Cerebellar cortex (tissue), 1 donor: ENCODE data around the gene ANKRD39.

ENCODE experiments used
- DNase-seq: peaks from one replicate; pipeline ENCODE4 v3.0.0-alpha.2; 2015; ENCODE audit warnings: low spot score

Gene ANKRD39

GRCh38 chr2:96826546-96827278, 31.1 kb downstream of the ANKRD39 start:
- DNase-seq, result no peak

DNA sequence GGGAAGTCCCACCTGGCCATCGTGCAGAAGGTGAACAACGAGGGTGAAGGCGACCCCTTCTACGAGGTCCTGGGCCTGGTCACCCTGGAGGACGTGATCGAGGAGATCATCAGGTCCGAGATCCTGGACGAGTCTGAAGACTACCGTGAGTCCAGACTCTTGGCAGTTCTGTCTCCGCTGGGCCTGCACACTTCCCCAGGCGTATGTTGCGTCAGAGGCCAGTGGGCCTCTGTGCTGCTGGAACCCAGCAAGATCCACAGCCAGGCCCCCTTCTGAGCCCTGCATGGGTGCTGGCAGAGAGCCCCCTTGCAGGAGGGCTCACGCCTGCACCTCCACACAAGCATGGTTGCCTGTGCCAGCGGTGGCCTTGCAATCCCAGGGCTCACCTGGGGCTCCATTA, 32.8 kb downstream of the ANKRD39 start:
- no peak for DNase-seq

DNA sequence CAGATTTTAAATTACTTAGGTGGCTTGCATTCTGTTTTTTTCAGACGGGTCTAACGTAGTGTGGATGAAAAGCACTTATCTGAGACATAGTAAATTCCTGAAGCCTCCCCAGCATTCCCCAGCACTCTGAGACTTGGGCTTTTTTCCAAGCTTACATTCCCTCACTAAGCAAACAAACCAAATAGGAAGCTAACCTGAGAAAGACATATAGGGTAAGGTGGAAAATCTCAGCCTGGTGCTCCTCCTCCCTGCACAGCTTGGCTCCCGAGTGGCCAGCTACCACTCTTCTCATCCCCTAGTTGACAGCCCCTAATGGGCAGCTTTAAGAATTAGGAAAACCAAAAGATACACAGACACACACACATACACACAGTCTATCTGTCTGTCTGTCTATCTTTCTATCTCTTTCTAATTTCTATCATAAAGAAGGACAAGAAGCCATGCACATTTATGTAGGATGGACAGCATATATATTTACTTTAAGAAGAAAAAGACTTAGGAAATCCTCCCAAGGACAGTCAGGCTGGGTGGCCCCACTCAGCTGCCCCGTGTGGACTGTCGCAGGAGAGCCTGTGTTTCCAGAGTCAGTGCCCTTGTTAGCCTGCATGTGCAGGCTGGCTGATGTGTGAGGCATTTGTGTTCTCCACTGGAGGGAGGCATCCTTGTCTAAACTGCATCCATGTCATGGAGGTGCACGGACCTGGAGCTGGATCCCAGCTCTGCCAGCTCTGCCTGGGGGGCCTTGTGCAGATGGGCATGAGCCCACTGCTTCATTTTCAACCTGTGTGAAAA, 33.5 kb downstream of the ANKRD39 start:
- DNase-seq, result no peak

DNA sequence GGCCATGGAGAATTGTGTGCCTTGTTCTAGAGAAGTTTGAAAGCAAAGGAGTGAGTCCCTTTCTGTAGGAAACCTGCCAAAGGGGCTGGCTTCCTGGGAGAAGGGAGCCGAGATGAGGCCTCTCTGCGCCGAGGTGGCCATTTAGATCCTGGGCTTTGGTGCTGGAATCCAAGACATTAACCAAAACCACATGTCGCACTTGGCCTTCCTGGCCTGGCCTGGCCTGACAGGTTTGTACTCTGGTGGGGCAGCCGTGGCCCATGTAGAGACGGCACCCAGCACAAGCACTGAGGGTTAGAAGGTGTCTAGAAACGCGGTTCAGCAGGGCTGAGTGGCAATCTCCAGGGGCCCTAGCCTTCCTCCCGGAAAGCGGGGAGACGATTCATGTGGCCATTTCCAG, 34.6 kb downstream of the ANKRD39 start:
- no peak for DNase-seq

- DNase-seq, result no peak
These were observed 35.0 kb downstream of the ANKRD39 start for GRCh38 chr2:96822786-96823185.

GRCh38 chr2:96821113-96821675, 36.6 kb downstream of the ANKRD39 start:
- no peak for DNase-seq

DNA sequence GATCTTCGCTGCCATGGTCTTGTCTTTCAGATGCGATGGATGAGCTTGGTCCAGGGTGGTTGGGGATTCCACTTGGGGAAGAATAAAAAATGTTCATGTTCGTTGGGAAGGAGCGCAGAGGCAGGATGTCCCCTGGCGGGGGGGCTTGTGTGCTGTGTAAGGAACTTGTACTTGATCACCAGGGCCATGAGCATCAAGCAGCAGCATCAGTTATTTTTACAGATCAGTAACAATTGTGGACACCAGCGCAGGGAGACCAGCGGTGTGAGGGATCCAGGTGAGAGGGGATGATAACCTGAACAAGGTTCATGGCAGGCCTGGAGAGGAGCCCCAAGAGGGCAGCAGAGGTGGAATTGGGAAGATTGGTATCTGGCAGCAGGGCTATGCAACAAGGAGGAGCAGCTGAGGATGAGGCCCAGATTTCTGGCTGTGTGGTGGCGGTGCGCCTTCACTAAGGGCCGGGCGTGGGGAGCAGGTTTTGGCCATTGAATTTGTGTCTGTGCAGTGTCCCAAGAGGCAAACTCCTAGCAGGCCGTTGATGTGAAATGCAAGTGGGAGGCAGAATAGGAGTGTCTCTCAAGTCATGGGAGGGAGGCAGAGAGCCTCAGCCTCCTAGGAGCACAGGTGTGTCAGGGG, 37.8 kb downstream of the ANKRD39 start:
- DNase-seq, result peak; percentile 37

GRCh38 chr2:96819128-96819875, 38.5 kb downstream of the ANKRD39 start:
- peak; percentile 89 for DNase-seq

GRCh38 chr2:96817882-96818281, 39.9 kb downstream of the ANKRD39 start:
- no peak for DNase-seq

DNA sequence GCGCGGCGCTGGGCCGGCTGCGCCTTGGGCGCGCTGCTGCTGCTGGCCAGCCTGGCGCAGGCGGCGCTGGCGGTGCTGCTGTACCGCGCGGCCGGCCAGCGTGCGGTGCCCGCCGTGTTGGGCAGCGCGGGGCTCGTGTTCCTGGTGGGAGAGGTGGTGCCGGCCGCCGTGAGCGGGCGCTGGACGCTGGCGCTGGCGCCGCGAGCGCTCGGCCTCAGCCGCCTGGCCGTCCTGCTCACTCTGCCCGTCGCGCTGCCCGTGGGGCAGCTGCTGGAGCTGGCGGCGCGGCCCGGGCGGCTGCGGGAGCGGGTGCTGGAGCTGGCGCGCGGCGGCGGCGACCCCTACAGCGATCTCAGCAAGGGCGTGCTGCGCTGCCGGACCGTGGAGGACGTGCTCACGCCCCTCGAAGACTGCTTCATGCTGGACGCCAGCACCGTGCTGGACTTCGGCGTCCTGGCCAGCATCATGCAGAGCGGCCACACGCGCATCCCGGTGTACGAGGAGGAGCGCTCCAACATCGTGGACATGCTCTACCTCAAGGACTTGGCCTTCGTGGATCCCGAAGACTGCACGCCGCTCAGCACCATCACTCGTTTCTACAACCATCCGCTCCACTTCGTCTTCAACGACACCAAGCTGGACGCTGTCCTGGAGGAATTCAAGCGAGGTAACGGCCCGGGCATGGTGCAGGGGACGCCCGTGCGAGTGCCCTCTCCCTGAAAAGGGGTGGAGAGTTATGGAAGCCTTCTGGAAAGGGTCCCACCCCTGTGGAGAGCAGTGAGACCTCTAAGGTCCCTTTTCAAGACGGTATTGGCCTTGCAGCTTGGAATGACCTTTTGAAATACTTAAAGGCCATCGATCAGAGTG, 40.7 kb downstream of the ANKRD39 start:
- DNase-seq, result peak; percentile 24

DNA sequence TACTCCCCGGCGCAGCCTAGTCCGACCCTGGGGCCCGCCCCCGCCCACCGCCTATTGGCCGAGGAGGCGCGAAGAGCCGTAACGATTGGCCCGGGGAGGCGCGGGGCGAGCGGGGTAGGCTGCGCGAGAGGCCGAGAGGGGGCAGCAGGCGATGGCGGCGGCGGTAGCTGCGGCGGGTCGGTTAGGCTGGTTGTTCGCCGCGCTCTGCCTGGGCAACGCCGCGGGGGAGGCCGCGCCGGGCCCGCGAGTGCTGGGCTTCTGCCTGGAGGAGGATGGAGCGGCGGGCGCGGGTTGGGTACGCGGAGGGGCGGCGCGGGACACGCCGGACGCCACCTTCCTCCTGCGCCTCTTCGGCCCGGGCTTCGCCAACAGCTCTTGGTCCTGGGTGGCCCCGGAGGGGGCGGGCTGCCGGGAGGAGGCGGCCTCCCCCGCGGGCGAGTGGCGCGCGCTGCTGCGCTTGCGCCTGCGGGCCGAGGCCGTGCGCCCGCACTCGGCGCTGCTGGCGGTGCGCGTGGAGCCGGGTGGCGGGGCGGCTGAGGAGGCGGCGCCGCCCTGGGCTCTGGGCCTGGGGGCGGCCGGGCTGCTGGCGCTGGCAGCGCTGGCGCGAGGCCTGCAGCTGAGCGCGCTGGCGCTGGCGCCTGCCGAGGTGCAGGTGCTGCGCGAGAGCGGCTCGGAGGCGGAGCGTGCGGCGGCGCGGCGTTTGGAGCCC, 41.5 kb downstream of the ANKRD39 start, which contains the start of gene CNNM3:
TSS of gene CNNM3 (plus strand) at position 142 of the 709 bp plus-strand sequence. CDS start at position 152, 10 bp downstream.
- peak; percentile 92 for DNase-seq

GRCh38 chr2:96815326-96816126, 42.3 kb downstream of the ANKRD39 start:
- peak; percentile 64 for DNase-seq

DNA sequence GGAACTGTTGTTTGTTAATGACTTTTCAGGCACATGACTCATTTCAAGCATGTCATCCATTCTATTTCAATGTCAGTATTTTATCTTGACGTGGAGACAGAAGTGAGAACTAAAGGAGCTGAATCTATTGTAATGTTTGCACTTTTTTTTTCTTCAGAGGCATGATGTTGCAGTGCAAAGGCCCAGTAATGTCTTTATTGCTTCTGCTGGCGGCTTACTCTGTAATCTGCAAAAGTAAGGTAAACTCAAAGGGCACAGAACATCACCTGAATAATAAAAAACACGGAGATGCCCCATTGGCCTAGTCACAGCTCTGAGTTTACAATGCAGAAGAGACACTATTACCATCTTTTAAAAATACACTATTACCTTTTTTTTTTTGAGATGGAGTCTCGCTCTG, 44.2 kb downstream of the ANKRD39 start:
- DNase-seq, result no peak

DNA sequence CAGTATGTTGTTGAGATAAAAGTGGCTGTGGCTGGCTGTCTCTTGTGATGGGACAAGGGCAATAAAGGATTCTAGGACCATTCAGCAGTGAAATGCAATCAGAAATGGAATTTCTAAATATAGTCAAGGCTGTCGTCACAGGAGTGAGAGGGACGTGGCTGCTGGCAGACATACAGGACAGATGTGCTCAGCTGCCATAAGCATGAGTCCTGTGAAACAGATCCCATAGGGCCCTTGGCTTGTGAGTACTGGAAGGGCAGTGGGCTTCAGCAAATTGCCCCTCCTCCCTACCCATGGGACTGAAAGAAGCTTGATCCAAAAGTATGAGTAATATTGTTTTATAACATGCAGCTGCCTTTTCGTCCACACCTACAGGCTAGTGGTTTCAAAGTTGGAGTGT, 45.9 kb downstream of the ANKRD39 start:
- DNase-seq, result no peak

- no peak for DNase-seq
These were observed 47.0 kb downstream of the ANKRD39 start for GRCh38 chr2:96810783-96811192.

DNA sequence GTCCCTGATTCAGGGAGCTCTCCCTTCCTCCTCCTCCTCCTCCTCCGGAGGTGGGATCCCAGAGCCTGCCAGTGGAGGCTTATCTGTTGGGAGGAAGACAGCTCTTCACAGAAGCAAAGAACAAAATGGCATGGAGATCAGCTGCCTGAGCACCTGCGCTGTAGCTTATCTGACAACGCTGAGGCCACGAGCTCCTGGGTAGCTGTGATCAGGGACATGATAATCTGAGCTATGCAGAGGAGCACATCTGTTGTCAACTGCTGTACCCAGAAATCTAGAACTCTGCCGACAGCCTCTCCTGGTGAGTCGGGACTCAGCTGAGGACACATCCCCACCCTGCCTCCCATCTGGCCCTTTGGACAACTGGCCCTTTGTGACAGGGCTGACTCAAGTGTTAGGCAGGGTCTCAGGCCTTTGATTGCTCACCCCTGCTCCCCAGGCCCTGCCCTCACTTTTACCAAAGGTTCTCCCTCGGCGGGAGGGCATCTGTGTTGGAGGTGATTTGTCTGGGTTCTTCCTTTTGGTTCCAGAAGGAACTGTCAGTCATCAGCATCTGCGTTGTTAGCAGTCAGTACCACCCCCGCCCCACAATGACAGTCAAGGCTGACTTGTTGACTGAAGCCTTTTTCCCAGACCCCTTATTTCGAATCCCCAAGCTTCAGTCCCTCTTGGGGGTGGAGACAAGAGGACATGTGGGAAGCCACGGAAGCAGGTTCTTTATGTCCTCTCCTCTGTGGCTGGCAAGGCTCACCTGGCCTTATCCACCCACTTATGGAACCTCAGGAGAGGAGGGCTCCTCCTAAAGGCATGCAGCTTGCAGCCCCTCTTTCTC, 47.6 kb downstream of the ANKRD39 start:
- no peak for DNase-seq

DNA sequence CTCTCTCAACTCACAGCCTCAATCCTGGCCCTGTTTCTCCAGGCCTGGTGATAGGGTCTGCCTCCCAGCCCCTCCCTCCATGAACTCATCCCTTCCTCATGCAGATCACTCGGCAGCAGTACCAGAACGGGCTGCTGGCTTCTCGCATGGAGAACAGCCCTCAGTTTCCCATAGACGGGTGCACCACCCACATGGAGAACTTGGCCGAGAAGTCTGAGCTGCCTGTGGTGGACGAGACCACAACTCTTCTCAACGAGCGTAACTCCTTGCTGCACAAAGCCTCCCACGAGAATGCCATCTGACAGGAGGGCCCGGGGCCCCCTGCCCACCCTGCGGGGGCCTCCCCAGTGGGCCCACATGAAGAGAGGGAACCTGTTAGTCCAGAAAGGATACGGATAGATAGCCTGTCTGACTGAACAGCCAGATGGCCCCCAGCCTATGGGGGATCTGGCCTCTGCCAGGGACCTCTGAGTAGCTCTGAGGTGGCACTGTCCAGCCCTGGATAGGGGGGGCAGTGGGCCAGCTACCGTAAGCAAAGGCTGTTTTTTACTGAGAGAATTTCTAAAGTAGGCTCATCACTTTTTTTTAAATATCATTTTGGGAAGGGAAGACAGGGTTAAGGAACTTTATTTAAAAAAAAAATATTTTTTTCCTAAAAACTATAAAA, 48.5 kb downstream of the ANKRD39 start:
- DNase-seq, result no peak
